ENCODE results near the gene WNT16.

The WNT16 gene

DNA sequence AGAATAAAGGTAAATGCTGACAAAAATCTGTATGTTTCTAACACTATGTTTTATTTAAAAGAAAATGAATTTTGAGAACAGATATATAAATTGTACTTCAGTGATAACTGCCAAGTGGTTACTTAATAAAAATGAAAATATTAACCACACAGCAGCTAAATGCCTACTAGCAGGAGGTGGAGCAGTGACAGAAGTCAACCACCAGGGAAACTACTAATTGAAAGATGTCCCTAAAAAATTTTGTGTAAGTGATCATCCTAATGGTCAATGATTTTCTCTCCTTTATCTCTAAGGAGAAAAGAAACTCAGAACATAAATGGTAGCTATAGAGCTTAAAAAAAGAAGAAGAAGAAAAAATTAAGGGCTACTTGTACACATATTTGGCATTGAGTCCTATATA is 22.9 kb downstream of the WNT16 start:
- no peak for DNase-seq

DNA sequence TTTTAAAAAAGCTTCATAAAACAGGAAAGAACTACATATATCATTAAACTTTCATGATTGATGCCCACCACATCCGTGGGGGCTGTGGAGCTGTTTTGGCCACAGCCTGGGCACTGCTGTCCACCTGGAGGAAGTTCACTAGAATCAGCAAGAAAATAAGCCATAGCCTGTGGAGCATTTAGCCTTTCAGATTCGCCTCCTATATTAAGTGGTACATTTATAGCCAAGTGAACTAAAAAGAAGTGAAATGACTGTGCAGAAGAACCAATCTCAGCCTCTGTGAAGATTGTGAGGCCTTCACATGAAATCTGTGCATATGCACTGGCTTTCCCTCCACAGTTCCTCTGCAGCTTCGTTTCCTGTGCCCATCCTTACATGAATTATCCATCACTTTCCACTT is 23.5 kb downstream of the WNT16 start:
- no peak for DNase-seq

DNA sequence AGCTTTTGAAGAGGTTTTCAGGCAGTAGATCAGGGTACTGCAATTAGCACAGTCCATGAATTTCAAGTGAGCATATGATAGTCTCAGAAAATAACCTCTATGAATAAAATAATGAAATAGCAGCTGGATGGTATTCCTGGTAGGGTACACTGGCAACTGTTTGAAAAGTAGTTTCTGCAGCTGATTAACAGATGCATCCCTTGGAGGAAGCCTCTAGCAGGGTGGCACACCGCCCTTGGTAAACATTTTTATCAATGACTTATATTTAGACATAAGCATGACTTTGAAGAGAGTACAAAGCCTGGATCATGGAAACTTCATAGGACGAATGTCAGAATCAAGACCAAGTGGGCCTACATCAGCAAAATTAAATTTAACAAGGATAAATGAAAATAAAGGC is 26.8 kb downstream of the WNT16 start:
- DNase-seq: no peak

DNA sequence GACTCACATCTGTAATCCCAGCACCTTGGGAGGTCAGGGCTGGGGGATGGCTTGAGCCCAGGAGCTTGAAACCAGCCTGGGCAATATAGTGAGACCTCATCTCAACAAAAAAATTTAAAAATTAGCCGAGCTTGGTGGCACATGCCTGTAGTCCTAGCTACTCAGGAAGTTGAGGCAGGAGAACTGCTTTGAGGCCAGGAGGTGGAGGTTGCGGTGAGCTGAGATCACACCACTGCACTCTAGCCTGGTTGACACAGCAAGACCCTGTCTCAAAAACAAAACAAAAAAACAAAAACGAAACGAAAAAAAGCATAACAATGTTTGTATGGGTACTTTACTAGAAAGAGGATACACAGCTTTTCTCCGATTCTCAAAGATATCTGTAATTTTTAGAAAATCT is 31.8 kb downstream of the WNT16 start:
- no peak for DNase-seq

DNA sequence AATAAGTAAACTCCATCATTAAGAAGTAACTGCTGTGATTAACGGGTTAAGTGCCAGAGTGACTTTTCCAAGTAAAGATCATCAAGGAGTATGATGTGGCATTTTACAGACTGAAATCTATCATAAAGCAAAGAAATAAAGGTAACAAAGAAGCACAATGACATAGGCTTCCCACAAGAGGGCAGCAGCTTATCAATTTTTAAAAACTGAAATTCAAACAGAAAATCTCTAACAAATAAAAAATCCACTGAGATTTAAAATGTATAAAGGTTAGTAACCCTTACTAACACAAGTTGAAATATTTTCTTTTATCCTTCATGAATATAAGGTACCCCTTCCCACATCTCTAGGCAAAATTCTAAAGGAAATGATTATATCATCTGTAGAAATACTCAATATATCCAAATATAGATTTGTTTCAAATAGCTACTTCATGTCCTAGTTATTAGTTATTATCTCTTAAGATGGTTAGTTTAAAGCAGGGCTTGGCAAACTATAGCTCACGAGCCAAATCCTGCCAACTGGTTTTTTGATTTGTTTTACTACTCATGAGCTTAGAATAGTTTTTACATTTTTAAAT is 38.1 kb downstream of the WNT16 start:
- no peak for DNase-seq

DNA sequence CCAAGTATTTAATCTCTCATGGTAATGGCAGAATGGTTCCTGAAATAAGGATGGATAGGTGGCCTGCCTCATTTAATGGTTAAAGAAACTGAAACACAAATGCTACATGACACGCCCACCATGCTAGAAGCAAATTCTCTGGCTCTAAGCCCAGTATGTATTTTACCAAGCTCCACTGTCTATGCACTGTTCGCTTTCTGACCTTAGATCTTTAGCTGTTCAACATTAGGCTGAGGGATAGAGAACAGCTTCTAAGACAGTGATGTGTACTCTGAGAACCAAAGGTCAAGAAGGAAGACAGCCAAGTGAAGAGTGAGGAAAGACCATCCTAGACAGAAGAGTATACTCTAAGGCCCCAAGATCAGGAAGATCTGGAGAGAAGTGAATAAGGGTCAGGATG is 40.7 kb downstream of the WNT16 start:
- DNase-seq: no peak

DNA sequence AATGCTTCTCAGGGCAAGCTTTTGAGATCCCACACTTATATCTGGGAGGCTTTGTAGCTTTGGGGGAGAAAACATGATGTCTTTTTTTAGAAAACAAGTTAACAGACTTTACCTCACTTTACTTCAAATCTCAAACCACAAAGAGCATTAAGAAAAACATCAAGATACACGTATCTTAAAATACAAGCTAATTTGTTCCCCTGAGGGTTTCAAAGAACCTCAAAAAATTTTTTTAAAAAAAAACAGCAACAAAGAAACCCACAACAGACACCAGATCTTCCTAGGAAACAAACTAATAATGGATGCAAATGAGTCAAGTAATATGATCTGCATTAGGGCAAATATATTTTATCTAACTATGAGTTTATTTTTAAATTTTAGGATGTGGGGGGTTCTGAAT is 42.6 kb downstream of the WNT16 start:
- no peak for DNase-seq

DNA sequence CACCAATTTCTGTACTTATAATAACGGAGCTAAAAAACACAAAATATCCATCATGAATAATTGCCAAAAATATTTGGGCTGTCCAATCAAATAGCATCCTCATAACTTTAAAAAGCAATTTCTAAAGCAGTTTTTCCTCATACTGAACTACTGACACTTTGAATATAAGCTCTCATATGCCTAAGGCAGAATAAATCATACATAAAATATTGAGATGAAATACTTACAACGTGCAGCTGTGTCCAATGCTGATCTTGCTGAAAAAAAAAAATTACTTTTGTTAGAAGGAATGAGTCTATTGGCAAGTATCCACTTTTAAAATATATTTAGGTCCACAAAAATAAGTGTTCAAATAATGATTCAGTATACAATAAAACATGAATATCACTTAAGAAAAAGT is 43.1 kb downstream of the WNT16 start:
- no peak for DNase-seq

DNA sequence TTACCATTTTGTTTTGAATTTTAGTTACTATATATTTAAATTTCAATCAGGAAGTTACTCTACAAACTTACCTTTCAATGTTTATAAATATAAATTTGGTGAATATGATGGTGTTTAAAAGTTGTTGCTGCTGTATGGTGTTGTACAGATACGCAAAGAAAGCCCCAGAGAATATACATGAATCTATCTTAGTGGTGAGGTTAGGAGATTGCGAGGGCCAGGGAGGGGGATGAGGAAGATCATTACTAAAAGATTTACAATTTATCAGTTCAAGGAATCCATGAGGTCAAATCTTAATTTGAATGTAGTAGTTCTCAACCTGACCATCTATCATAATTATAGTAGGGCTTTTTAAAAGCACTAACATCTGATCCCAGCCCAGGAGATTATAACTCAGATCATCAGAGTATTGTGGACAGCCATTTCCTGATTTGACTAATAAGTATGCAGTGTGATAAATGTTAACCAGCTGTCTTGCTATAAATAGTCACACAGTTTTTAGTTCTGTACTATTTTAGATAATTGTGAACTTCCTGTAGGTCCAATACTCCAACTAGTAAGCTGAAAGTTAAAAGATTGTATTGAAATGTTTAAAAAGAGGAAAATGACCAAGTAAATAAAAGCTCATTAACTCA is 43.7 kb downstream of the WNT16 start:
- DNase-seq: no peak

DNA sequence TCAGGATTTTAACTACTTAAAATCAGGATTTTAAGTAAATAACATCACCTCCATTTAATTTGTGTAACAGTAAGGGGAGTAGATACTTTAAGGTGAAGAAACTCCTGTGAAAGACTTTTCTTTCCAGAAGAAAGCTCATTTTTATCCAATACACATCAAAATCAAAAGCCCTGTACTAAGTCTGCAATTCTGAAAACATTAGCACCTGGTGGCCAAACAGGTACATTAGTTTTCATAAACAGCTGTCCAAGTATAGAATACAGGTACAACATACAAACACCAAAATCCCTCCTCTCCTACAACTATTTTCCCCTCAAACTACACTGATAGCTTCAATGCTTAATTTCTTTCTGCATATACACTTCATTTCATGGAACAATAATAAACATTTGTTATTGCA is 44.4 kb downstream of the WNT16 start:
- no peak for DNase-seq

DNA sequence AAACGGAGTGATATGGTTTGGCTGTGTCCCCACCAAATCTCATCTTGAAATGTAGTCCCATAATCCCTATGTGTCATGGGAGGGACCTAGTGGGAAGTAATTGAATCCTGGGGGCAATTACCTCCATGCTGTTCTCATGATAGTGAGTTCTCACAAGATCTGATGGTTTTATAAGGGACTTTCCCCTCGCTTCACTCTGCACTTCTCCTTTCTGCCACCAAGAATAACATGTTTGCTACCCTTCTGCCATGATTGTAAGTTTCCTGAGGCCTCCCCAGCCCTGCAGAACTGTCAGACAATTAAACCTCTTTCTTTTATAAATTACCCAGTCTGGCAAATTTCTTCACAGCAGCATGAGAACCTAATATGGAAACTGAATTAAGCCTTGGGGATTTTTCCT is 48.2 kb downstream of the WNT16 start:
- no peak for DNase-seq

DNA sequence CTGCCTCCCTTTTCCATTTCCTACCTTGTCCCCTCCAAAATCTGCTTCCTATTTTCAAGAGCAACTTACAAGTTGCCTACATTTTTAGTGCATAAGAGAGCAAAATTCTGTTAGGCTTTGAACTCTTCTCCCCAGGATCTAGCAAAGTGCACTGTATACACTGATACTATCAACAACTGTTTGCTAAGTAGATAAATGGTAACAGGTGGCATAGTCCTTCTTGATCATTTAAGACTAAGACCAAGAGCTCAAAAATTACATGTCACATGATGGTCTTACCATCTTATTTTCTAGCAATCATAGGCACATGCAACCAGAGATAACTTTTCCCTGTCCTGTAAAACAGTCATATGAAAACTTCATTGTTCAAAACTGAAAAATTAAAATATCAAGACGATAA is 51.1 kb downstream of the WNT16 start:
- no peak for DNase-seq

DNA sequence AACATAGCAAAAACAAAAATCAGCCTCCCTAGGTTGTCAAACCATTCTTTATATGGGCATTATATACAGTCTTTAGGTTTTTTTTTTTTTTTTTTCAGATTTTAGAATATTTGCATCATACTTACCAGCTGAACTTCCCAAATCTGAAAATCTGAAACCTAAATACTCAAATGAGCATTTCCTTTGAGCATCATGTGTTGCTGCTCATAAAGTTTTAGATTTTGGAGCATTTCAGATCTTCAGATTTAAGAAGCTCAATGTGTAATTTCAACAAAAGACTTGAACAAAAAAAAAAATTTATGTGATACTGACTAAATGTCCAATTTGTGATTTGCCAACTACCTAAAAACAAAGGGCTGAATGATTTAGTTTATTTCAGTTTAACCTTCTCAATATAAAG is 53.7 kb downstream of the WNT16 start:
- no peak for DNase-seq

DNA sequence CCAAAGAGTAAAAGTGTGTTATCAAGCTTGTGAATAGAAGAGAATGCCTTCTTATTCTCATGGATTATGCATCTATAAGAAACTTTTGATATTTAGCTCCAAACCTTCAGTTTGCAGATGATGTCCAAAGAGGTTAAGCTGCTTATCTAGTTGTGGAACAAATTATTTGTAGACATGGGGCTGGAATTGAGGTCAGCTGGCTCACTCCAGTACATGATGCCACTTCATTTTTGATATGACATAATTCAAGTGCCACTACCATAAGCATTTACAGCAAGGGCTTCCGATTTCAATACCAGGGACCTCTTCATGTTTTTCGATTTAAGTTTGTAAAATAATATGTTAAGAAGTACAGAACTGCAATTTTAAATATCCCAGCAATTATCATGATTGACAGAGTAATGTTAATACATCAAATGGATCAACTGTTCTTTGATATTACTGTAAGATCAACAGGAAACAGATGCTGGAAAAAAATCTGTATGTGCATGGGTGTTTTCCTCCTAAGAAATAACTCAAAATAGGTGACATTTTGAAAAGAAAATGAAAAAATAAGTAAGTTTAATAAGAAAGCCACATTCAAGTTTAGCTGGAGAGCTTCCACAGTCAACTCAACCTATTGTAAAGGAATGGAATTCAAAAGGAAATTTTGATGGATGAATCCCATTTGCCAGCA is 54.6 kb downstream of the WNT16 start:
- DNase-seq: no peak

DNA sequence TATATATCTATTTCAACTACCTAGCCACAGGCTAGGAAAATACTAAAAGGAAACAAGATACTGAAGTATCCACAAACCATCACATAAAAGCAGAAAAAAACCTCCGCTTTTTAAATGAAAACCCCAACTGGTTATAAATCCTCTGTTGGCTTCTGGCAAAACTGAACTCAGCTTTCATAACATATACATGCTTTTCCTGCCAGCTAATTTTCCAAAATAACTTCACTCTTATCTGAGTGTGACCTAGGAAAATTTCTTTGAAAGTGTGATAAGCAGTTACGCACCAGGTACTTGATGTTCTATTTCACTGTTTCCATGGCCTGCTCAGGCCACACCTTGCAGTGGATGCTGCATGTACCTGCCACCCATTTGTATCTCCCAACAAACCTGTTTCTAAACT is 55.5 kb downstream of the WNT16 start:
- DNase-seq: no peak

DNA sequence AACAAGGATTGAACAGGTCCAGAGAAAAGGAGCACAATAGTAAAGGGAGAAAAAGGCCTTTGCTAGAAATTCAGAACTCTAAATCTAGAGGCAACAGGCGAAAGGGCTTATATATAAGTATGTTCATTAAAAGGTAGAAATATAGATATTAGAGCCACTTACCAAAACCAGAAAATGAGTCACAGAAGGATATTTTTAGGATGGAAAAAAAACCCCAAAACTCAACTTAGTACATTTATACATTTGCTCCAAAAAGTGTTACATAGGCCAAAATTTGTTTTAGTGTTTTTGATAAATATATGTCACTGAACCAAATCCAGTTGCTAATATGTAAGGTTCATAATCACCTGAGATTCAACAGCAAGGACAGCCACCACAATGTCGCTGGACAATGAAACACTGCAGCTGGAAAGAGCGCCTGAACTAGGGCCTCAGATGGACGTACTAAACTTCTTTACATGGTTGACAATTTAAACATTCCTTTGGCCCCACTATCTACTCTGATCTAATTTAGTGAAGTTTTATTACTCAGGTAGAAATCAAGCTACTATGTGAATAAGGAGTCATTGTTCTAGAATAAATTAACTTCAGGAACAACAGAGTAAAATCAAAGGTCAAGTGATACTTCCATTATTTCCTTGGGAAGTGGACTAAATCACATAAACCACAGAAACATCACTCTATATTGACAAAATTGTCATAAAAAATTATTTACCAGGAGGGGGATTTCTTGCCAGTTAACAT is 56.4 kb downstream of the WNT16 start:
- DNase-seq: no peak

DNA sequence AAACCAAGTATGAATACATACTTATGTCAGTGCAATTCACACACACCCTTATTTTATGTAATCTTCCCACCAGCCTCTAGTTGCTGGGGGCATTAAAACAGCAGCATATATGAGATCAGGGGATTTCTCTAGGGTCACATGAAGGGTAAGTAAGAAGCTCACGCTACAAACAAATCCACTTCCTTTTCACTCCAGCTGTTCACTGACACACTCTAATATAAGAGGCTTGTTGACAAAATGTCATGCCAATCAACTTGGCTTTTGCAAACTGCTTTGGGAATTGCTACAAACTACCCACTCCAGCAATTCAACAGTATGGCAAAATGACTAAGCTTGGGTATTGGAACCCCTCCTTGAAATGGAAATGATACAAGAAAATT is 57.0 kb downstream of the WNT16 start:
- no peak for DNase-seq

DNA sequence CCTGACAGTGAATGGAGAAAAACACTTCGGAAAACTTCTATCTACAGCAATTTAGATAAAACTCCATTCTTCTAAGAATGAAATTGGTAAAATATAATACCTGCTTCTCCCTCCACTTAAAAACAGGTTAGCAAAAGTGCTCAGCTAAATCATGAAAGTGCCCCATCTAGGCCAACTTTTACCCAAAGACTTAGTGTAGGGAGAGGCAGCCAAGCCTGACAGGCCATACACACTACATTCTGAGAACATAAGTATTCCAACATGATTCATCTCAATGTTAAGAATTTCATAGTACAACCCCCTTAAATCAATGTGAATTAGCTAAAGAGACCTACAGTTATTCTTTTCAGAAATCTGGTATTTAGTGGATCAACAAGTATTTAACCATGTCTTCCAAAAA is 60.1 kb downstream of the WNT16 start:
- no peak for DNase-seq

DNA sequence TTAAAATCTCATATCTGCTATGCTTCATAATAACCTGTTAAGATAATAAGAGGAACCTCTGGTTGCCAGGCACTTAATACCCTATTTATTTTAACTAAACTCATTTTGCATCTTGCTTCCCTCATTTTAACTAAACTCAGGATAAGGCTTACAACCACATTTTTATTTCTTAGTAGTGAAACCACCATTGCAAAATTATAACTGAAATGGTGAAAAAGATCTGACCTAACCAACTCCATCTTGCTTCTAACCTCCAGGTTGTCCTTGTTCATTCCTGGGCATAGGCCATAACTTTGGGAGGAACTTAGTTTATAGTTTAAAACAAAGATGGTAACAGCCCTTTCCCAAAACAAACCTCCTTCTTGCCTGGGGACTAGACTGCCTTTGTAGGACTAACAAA is 61.3 kb downstream of the WNT16 start:
- no peak for DNase-seq

DNA sequence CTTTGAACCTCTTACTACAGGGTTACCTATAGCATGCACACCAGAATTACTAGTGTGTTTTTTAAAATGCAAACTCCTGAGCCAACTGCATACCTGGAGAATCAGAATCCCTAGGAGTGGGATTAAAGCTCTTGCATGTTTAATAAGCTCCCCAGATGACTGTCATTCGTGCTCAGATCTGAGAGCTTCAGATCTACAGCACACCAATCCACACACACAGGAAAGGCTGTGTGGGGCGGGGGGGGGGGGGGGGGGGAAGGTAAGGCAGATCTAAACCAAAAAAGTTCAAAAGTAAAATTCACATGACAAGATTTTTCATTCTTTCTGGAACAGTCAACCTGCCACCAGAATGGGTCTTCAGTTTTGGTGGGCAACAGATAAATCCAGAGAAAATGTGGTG is 61.8 kb downstream of the WNT16 start:
- DNase-seq: no peak
